Common myeloid progenitor, CD34-positive (primary cell): ENCODE measurements around the gene SSPN.

ENCODE experiments used
- CTCF ChIA-PET: fragments of 350-600 bp; sonication (Branson Sonifier 250); formaldehyde crosslinking; loops from one replicate; lab custom pipeline; 2021; ENCODE audit warnings: antibody characterized with exemption; lab: Charles Lee
- POLR2A ChIA-PET: fragments of 350-600 bp; sonication (Branson Sonifier 250); formaldehyde crosslinking; loops from one replicate; lab custom pipeline; 2021; ENCODE audit warnings: antibody characterized with exemption; lab: Charles Lee
- DNase-seq, 3 donors: peaks; one replicate each; pipeline versions ENCODE4 v3.0.0 to v3.0.0-alpha.2; 2013
- H3K27ac ChIP-seq, 2 experiments: 1 replicate in 1 of 2; 2 replicates in 1 of 2; pipeline ENCODE4 v1.7.0; 2013; ENCODE audit warnings: inconsistent platforms in 2 of 2, low read length in 2 of 2, mild to moderate bottlenecking in 2 of 2, low read depth in 1 of 2, moderate library complexity in 1 of 2; ENCODE audit not compliant: severe bottlenecking in 2 of 2, insufficient read depth in 1 of 2, poor library complexity in 1 of 2
- H3K27me3 ChIP-seq, 5 experiments: replicated peaks in 2 of 5; 1 replicate in 3 of 5; 2 replicates in 2 of 5; pipeline versions ENCODE4 v1.6.1 to v1.7.0; 2013; ENCODE audit warnings: low read length in 4 of 5, mild to moderate bottlenecking in 2 of 5, moderate library complexity in 2 of 5, inconsistent platforms in 1 of 5; ENCODE audit not compliant: insufficient read depth in 5 of 5, control insufficient read depth in 4 of 5
- H3K36me3 ChIP-seq, 4 experiments: 1 replicate in 2 of 4; 2 replicates in 2 of 4; pipeline versions ENCODE4 v1.6.1 to v1.7.0; 2013; ENCODE audit warnings: low read length in 3 of 4, control low read depth in 1 of 4, mild to moderate bottlenecking in 1 of 4; ENCODE audit not compliant: control insufficient read depth in 4 of 4, insufficient read depth in 4 of 4
- H3K4me1 ChIP-seq, 4 experiments: 1 replicate in 3 of 4; 2 replicates in 1 of 4; pipeline versions ENCODE4 v1.6.1 to v1.7.1; 2013; ENCODE audit warnings: low read length in 3 of 4, mild to moderate bottlenecking in 3 of 4, control low read depth in 1 of 4, inconsistent platforms in 1 of 4, moderate library complexity in 1 of 4; ENCODE audit not compliant: control insufficient read depth in 4 of 4, insufficient read depth in 4 of 4; ENCODE audit errors: control extremely low read depth in 1 of 4
- H3K4me3 ChIP-seq, 7 experiments: 1 replicate in 4 of 7; 2 replicates in 3 of 7; pipeline versions ENCODE4 v1.5.1 to v1.7.0; 2013; ENCODE audit warnings: mild to moderate bottlenecking in 7 of 7, low read length in 6 of 7, moderate library complexity in 6 of 7, inconsistent platforms in 2 of 7, low read depth in 2 of 7, control low read depth in 1 of 7; ENCODE audit not compliant: insufficient read depth in 4 of 7, control insufficient read depth in 1 of 7; ENCODE audit errors: extremely low read depth in 1 of 7
- H3K9me3 ChIP-seq, 5 experiments: 1 replicate in 4 of 5; 2 replicates in 1 of 5; pipeline versions ENCODE4 v1.6.1 to v1.7.1; 2013; ENCODE audit warnings: low read length in 4 of 5, mild to moderate bottlenecking in 2 of 5, inconsistent platforms in 1 of 5, low read depth in 1 of 5, moderate library complexity in 1 of 5; ENCODE audit not compliant: control insufficient read depth in 4 of 5, insufficient read depth in 2 of 5; ENCODE audit errors: control extremely low read depth in 1 of 5
- WGBS: methylation state at CpG from one replicate; pipeline ENCODE4 v1.1.5; 2013; ENCODE audit not compliant: insufficient coverage; 5-methylcytosine and 5-hydroxymethylcytosine counted together

Gene SSPN

GRCh38 chr12:26156201-26156871 is 39.0 kb upstream of the SSPN start:
- no peaks in the 10 kb centered on the region for H3K9me3 ChIP-seq
- 85% methylated on average over 15 of the region's 17 CpGs for WGBS
- no peaks in the 10 kb centered on the region for H3K36me3 ChIP-seq
- no peaks in the 10 kb centered on the region for H3K27me3 ChIP-seq
- no peak overlapping the region for H3K4me3 ChIP-seq
- H3K27ac ChIP-seq, result no peak overlapping the region
- H3K4me1 ChIP-seq, result no peaks in the 10 kb centered on the region
- ChIA-PET POLR2A (no interaction called here), CTCF (interaction anchor here (1.0 kb wide), 1 partner anchor 14 kb away, joined by 3 read pairs; no protein-coding TSS in a partner anchor)
- DNase-seq, result peak; percentile 6 to 29 (median 12)

GRCh38 chr12:26157001-26157400 is 38.4 kb upstream of the SSPN start:
- Histone ChIP-seq H3K36me3 (no peaks in the 10 kb centered on the region), H3K4me1 (no peaks in the 10 kb centered on the region), H3K9me3 (no peaks in the 10 kb centered on the region), H3K27ac (no peak overlapping the region), H3K27me3 (no peaks in the 10 kb centered on the region), H3K4me3 (no peak overlapping the region)
- 100% methylated on average over 1 of the region's 3 CpGs for WGBS
- CTCF ChIA-PET, result no interaction called here
- DNase-seq, result no peak
- POLR2A ChIA-PET, result no interaction called here

DNA sequence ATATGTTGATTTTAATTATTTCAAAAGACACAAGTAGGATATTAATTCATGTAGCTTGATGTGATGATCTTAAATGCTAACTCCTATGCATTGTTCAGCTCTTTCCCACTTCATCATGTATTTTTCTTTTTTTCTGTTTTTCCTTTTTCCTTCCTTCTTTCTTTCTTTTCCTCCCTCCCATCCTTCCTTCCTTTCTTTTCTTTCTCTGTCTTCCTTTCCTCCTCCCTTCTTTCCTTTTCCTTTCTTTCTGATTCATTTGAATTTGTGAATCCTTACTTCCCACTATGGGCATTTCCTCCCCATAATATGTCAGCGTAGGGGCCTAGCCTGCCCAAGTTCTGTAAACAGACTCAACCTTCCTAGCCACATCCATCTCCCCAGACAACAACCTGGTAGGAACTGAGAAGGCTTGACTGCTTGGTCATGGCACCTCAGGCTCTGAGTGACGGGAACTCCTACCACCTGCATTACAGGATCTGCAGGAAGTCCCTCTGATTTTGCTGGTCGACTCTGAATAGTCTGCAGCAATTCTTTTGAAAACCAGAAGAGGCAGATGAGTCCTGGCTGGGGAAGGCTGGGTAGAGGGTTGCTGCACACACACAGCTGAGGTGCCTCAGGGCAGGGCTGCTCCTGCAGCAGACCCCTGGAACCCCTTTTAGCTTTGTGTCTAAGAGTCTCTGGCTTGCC is 37.2 kb upstream of the SSPN start:
- no peak for DNase-seq
- ChIA-PET POLR2A (interaction anchor here (0.6 kb wide), 1 partner anchor 381 kb away, joined by 3 read pairs; no protein-coding TSS in a partner anchor), CTCF (no interaction called here)
- no peaks in the 10 kb centered on the region for H3K4me1 ChIP-seq
- no peaks in the 10 kb centered on the region for H3K9me3 ChIP-seq
- no peak overlapping the region for H3K4me3 ChIP-seq
- no peaks in the 10 kb centered on the region for H3K27me3 ChIP-seq
- 77% methylated on average over 2 of the region's 3 CpGs for WGBS
- H3K27ac ChIP-seq, result no peak overlapping the region
- H3K36me3 ChIP-seq, result no peaks in the 10 kb centered on the region

DNA sequence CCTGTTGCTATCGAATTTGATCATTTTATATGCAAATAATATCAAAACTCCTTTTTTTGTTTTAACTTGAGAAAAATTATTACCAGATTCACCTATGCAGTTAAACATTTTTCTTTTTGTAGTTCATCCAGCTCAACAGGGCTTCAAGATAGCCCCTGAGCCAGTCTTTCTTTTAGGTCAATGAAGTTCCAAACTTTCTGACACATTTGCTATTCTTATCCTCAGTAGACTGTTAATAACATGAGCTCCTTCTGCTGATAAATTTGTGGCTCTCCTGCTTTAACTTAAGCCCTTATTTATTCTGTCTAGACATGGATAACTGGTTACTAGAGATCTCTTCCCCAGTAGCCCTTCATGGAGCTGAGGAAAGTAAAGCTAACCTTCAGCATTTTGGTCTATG is 33.2 kb upstream of the SSPN start:
- Histone ChIP-seq H3K4me3 (no peak overlapping the region), H3K27me3 (no peaks in the 10 kb centered on the region), H3K27ac (no peak overlapping the region), H3K4me1 (no peaks in the 10 kb centered on the region), H3K36me3 (no peaks in the 10 kb centered on the region), H3K9me3 (no peaks in the 10 kb centered on the region)
- WGBS, result no CpG with 5 or more reads among the region's 1 CpG
- DNase-seq, result no peak
- ChIA-PET CTCF (interaction anchor here (0.6 to 0.9 kb wide), 2 partner anchors 13 to 346 kb away, joined by 3 read pairs; no protein-coding TSS in a partner anchor), POLR2A (no interaction called here)

- no peak overlapping the region for H3K4me3 ChIP-seq
- no peaks in the 10 kb centered on the region for H3K4me1 ChIP-seq
- CTCF ChIA-PET, result interaction anchor here (0.9 kb wide), 1 partner anchor 13 kb away, joined by 3 read pairs; no protein-coding TSS in a partner anchor
Measured at GRCh38 chr12:26162905-26163304, 32.5 kb upstream of the SSPN start.

GRCh38 chr12:26164118-26164517 is 31.3 kb upstream of the SSPN start:
- WGBS, result no CpG with 5 or more reads among the region's 3 CpGs
- POLR2A ChIA-PET, result no interaction called here
- DNase-seq, result no peak
- Histone ChIP-seq H3K36me3 (no peaks in the 10 kb centered on the region), H3K9me3 (no peaks in the 10 kb centered on the region), H3K27ac (no peak overlapping the region), H3K27me3 (no peaks in the 10 kb centered on the region), H3K4me3 (no peak overlapping the region), H3K4me1 (no peaks in the 10 kb centered on the region)
- CTCF ChIA-PET, result no interaction called here

More at GRCh38 chr12:26162905-26163304, 32.5 kb upstream of the SSPN start:
- no peak overlapping the region for H3K27ac ChIP-seq
- no peaks in the 10 kb centered on the region for H3K9me3 ChIP-seq
- no peak for DNase-seq
- no peaks in the 10 kb centered on the region for H3K27me3 ChIP-seq
- POLR2A ChIA-PET, result interaction anchor here (0.6 kb wide), 1 partner anchor 138 kb away, joined by 3 read pairs; no protein-coding TSS in a partner anchor
- H3K36me3 ChIP-seq, result no peaks in the 10 kb centered on the region
- 93% methylated on average over 3 of the region's 4 CpGs for WGBS

GRCh38 chr12:26172013-26172412 is 23.4 kb upstream of the SSPN start:
- 100% methylated on average over 2 of the region's 4 CpGs for WGBS
- CTCF ChIA-PET, result no interaction called here
- no peak for DNase-seq
- Histone ChIP-seq H3K4me3 (no peak overlapping the region), H3K27ac (no peak overlapping the region), H3K27me3 (no peaks in the 10 kb centered on the region), H3K4me1 (no peaks in the 10 kb centered on the region), H3K9me3 (no peaks in the 10 kb centered on the region), H3K36me3 (no peaks in the 10 kb centered on the region)
- POLR2A ChIA-PET, result no interaction called here
